ENCODE data around the gene GORASP2. TPM values are rescaled to one million over a fixed set of nuclear protein-coding genes. Genes with fewer than 3 reads are reported as not detected.

GORASP2 gene
- total and polyA plus RNA-seq, 2 of the 8 experiments (the other 6 are each of a cell fraction or from before 2014, with no cell fraction given), result 86.8 to 214 TPM

- no peak overlapping the region for H4K91ac ChIP-seq (replicated peaks; ENCODE audit: insufficient read length, low read length)
- 12% methylated on average over 5 of the region's 5 CpGs; no CpG with 5 or more reads in 1 of the 2 experiments for WGBS, 2 experiments (ENCODE audit: extremely low coverage in 1 of 2, insufficient coverage in 1 of 2, insufficient read length in 1 of 2, insufficient replicate concordance in 2 of 2, low coverage in 1 of 2, low lambda C conversion rate in 2 of 2, missing lambda C conversion rate in 1 of 2)
- H3K79me2 ChIP-seq (ENCODE audit: control insufficient read depth in 1 of 2, insufficient read depth in 2 of 2, low read length in 2 of 2), result no peaks in the 10 kb centered on the region
- no peak overlapping the region for H3K23ac ChIP-seq (ENCODE audit: insufficient read length)
- H2BK120ac ChIP-seq (replicated peaks; ENCODE audit: low read depth, low read length), result peak overlapping the region; percentile 57
- DNase-seq (ENCODE audit: low read depth in 1 of 2, low spot score in 2 of 2) (no peak), FAIRE-seq (no peak)
- H2BK15ac ChIP-seq (ENCODE audit: low read length), result no peak overlapping the region
- no peak overlapping the region for H3K4ac ChIP-seq (replicated peaks; ENCODE audit: insufficient read length, low read depth, low read length)
- H2BK12ac ChIP-seq (ENCODE audit: low read depth, low read length), result no peak overlapping the region
- TF ChIP-seq CBX8 (IDR thresholded peaks at IDR 0.05; ENCODE audit: borderline replicate concordance, low read depth, low read length) (no peak), SIN3A (conservative IDR thresholded peaks at IDR 0.05 in 1 of 2, IDR thresholded peaks at IDR 0.05 in 1 of 2; ENCODE audit: low read depth in 1 of 2, low read length in 2 of 2) (0 out of 4 replicates have a peak, but pooled peaks of 1 of the 2 experiments have one; percentile 28), MAFK (IDR thresholded peaks at IDR 0.05; ENCODE audit: low read depth, low read length) (0 out of 2 replicates have a peak, but pooled peaks have one; percentile 27), NANOG (IDR thresholded peaks at IDR 0.05; ENCODE audit: insufficient read depth, low read depth, low read length, poor library complexity, severe bottlenecking) (peak; percentile 64), E2F6 (IDR thresholded peaks at IDR 0.05) (peak; percentile 51; the same call in 1 of the 2 replicates)
- H4K8ac ChIP-seq (ENCODE audit: extremely low read depth, insufficient read depth, low read length), result no peak overlapping the region
- H3K36me3 ChIP-seq (ENCODE audit: control insufficient read depth in 2 of 4, insufficient read depth in 4 of 4, low read length in 3 of 4), result peaks cover 0 to 6% (median 0%) of the 10 kb centered on the region in 4 experiments; a peak in 1 of 8 replicates
- no peaks in the 10 kb centered on the region for H3K27me3 ChIP-seq (replicated peaks in 1 of 4; ENCODE audit: control insufficient read depth in 3 of 4, extremely low read depth in 1 of 4, insufficient read depth in 3 of 4, low read length in 3 of 4)
- no peak overlapping the region for H2BK5ac ChIP-seq (ENCODE audit: low read depth, low read length)
- no peak overlapping the region for H2BK20ac ChIP-seq (ENCODE audit: low read length)
- H3K14ac ChIP-seq (ENCODE audit: insufficient read length), result no peak overlapping the region
- H4K5ac ChIP-seq (ENCODE audit: insufficient read length, low read depth, low read length), result no peak overlapping the region
- no peaks in the 10 kb centered on the region for H3K23me2 ChIP-seq (ENCODE audit: low read depth, low read length)
- no peak overlapping the region for H2AK5ac ChIP-seq (ENCODE audit: low read depth, low read length)
- peaks cover 3 to 12% (median 7%) of the 10 kb centered on the region in 4 experiments; a peak in 4 of 7 replicates for H3K4me1 ChIP-seq (replicated peaks in 1 of 4; ENCODE audit: control insufficient read depth in 3 of 4, insufficient read depth in 4 of 4, low read length in 3 of 4)
- H2AFZ ChIP-seq (ENCODE audit: low read length), result no peak overlapping the region
- peak overlapping the region; percentile 97 for H3K27ac ChIP-seq (ENCODE audit: low read depth, low read length)
- no peaks in the 10 kb centered on the region for H3K79me1 ChIP-seq (ENCODE audit: low read depth, low read length)
- no peaks in the 10 kb centered on the region for H4K20me1 ChIP-seq (replicated peaks in 1 of 2; ENCODE audit: control insufficient read depth in 1 of 2, insufficient read depth in 2 of 2, low read length in 2 of 2)
- peak overlapping the region in 3 of 4 experiments; percentile 21 to 53 (median 29); a peak in 4 of 8 replicates for H3K4me3 ChIP-seq (ENCODE audit: extremely low read depth in 1 of 4, insufficient read depth in 2 of 4, low read depth in 3 of 4, low read length in 4 of 4)
- H3K56ac ChIP-seq (replicated peaks; ENCODE audit: insufficient read length, low read depth, low read length), result no peak overlapping the region
- ChIA-PET CTCF (ENCODE audit: partially characterized antibody) (interaction anchor here (0.6 to 2.1 kb wide), 3 partner anchors 10 to 1608 kb away, joined by 3 to 12 read pairs (median 3); partner anchors contain the start of gene GORASP2), POLR2A (ENCODE audit: partially characterized antibody) (interaction anchor here (1.8 kb wide), 1 partner anchor 11 kb away, joined by 10 read pairs; the partner anchor contains the start of gene GORASP2)
- peak overlapping the region in 1 of 2 experiments; percentile 77; a peak in 2 of 4 replicates for H3K4me2 ChIP-seq (ENCODE audit: insufficient read depth in 1 of 2, low read depth in 2 of 2, low read length in 2 of 2)
- no peak overlapping the region for H3K18ac ChIP-seq (ENCODE audit: extremely low read depth, low read length)
- H3K9ac ChIP-seq (replicated peaks in 1 of 4; ENCODE audit: extremely low read depth in 1 of 4, low read depth in 3 of 4, low read length in 3 of 4), result peak overlapping the region in 3 of 4 experiments; percentile 75 to 84 (median 81); a peak in 5 of 7 replicates
- H3K9me3 ChIP-seq (ENCODE audit: insufficient read depth in 2 of 2, low read depth in 1 of 2, low read length in 1 of 2), result peaks cover 8 to 9% of the 10 kb centered on the region in 2 experiments; a peak in 3 of 4 replicates
These were observed 11.1 kb upstream of the GORASP2 start for GRCh38 chr2:170917957-170918356.

Data from H1 (cell line).